NCI-H128 (cell line): ENCODE data around the gene CMTM7.

ENCODE experiments used
- DNase-seq: peaks from one replicate; lab custom pipeline; 2025; ENCODE audit not compliant: unreplicated experiment; lab: John Stamatoyannopoulos, UW

Gene CMTM7

GRCh38 chr3:32391643-32392535, at the start of gene CMTM7:
Gene CMTM7, plus strand, starts transcription at chr3:32391853. Its CDS starts 54 bp downstream, at chr3:32391907.
- no peak for DNase-seq

- no peak for DNase-seq
Observed at GRCh38 chr3:32347343-32348125, 44.1 kb upstream of the CMTM7 start.

- DNase-seq = no peak
Observed at GRCh38 chr3:32349184-32349583, 42.5 kb upstream of the CMTM7 start.

- no peak for DNase-seq
Observed at GRCh38 chr3:32352563-32352962, 39.1 kb upstream of the CMTM7 start.

GRCh38 chr3:32353351-32353750, 38.3 kb upstream of the CMTM7 start:
- no peak for DNase-seq

GRCh38 chr3:32354362-32354778, 37.3 kb upstream of the CMTM7 start:
- DNase-seq = no peak

- no peak for DNase-seq
Observed at GRCh38 chr3:32355751-32356291, 35.8 kb upstream of the CMTM7 start.

- DNase-seq = no peak
Observed at GRCh38 chr3:32359766-32360492, 31.7 kb upstream of the CMTM7 start.

- no peak for DNase-seq
Observed at GRCh38 chr3:32360493-32360827, 31.2 kb upstream of the CMTM7 start.

- DNase-seq = no peak
Observed at GRCh38 chr3:32366638-32367397, 24.8 kb upstream of the CMTM7 start.

GRCh38 chr3:32367442-32367841, 24.2 kb upstream of the CMTM7 start:
- DNase-seq = no peak

GRCh38 chr3:32371461-32372212, 20.0 kb upstream of the CMTM7 start:
- DNase-seq = no peak

- no peak for DNase-seq
Observed at GRCh38 chr3:32372213-32372490, 19.5 kb upstream of the CMTM7 start.

- DNase-seq = no peak
Observed at GRCh38 chr3:32373276-32373675, 18.4 kb upstream of the CMTM7 start.

- DNase-seq = no peak
Observed at GRCh38 chr3:32373844-32374243, 17.8 kb upstream of the CMTM7 start.

- DNase-seq = peak; percentile 8
Observed at GRCh38 chr3:32374788-32375595, 16.7 kb upstream of the CMTM7 start.

- no peak for DNase-seq
Observed at GRCh38 chr3:32375596-32375930, 16.1 kb upstream of the CMTM7 start.

GRCh38 chr3:32376115-32376514, 15.5 kb upstream of the CMTM7 start:
- DNase-seq = no peak

GRCh38 chr3:32379831-32380500, 11.7 kb upstream of the CMTM7 start:
- DNase-seq = no peak
